Gastrocnemius medialis (tissue), 4 donors: Measurements from ENCODE around the gene PACS1. TPM values are rescaled to one million over a fixed set of nuclear protein-coding genes. Genes with fewer than 3 reads are reported as not detected.

Experiments used
- ATAC-seq, 2 donors: fragments of 150-250 bp; one replicate each; pipeline ENCODE4 v1.9.1; 2016
- DNase-seq, 2 donors: peaks; one replicate each; pipeline ENCODE4 v3.0.0-alpha.2; 2019
- H3K27ac ChIP-seq, 4 donors: fragments of 200-600 bp; sonication (generic); 1 replicate in 1 of 4; 2 replicates in 3 of 4; pipeline ENCODE4 v1.5.1; 2016 to 2018; ENCODE audit warnings: mild to moderate bottlenecking in 2 of 4, moderate library complexity in 1 of 4
- H3K27me3 ChIP-seq, 3 donors: fragments of 200-600 bp; sonication (generic) in 2 of 3; 1 replicate in 1 of 3; 2 replicates in 2 of 3; pipeline versions ENCODE4 v1.5.1 to v1.6.0; 2016 to 2019; ENCODE audit warnings: mild to moderate bottlenecking in 1 of 3, moderate library complexity in 1 of 3
- H3K36me3 ChIP-seq, 2 donors: fragments of 200-600 bp; sonication (generic) in 1 of 2; one replicate each; pipeline ENCODE4 v1.5.1; 2017 to 2018
- H3K4me1 ChIP-seq, 2 donors: fragments of 200-600 bp; sonication (generic) in 1 of 2; one replicate each; pipeline ENCODE4 v1.5.1; 2016 to 2017; ENCODE audit warnings: mild to moderate bottlenecking in 2 of 2
- H3K4me3 ChIP-seq, 4 donors: fragments of 200-600 bp; sonication (generic) in 3 of 4; 1 replicate in 1 of 4; 2 replicates in 3 of 4; pipeline ENCODE4 v1.5.1; 2016 to 2019; ENCODE audit warnings: mild to moderate bottlenecking in 2 of 4
- H3K9me3 ChIP-seq, 3 donors: fragments of 200-600 bp; sonication (generic) in 2 of 3; 1 replicate in 1 of 3; 2 replicates in 2 of 3; pipeline ENCODE4 v1.5.1; 2016 to 2019
- CTCF ChIP-seq, 5 experiments: fragments of 450-650 bp in 3 of 5; fragments of 200-600 bp in 2 of 5; sonication (generic) in 2 of 5; IDR thresholded peaks in 4 of 5; conservative IDR thresholded peaks in 1 of 5; 1 replicate in 4 of 5; 2 replicates in 1 of 5; pipeline ENCODE4 v1.5.1; 2016 to 2019; ENCODE audit warnings: antibody characterized with exemption in 5 of 5, mild to moderate bottlenecking in 3 of 5, moderate library complexity in 3 of 5
- POLR2A ChIP-seq, 2 donors: fragments of 450-650 bp; IDR thresholded peaks; one replicate each; pipeline ENCODE4 v1.6.1; 2017; ENCODE audit warnings: antibody characterized with exemption in 2 of 2, mild to moderate bottlenecking in 2 of 2, moderate library complexity in 2 of 2
- in situ Hi-C, 4 donors: fragments of 200-750 bp; cut with MboI; loops; one replicate each; pipeline versions ENCODE4 v1.15.0 to v1.8.0; 2017; ENCODE audit warnings: low sequenced_read_pairs in 4 of 4
- intact Hi-C: fragments of 100-400 bp; cut with DNase I; formaldehyde crosslinking; loops from one replicate; pipeline ENCODE4 v1.15.1; 2023; ENCODE audit warnings: low total_unique reads
- total RNA-seq, 4 donors: library from RNA; depleted of rRNA; stranded (reverse); fragments of >200 nt; gene quantifications; one replicate each; pipeline versions ENCODE4 v1.1.0 to v1.2.3, GENCODE V29; 2016

PACS1 gene
- total RNA-seq, 4 donors from 2014 or later, result 6.6 to 20.4 (median 16.9) TPM

- no peak for TF ChIP-seq CTCF (IDR thresholded peaks at IDR 0.05 in 4 of 5, conservative IDR thresholded peaks at IDR 0.05 in 1 of 5)
- H3K4me3 ChIP-seq, result no peak overlapping the region
- no peaks in the 10 kb centered on the region for H3K27me3 ChIP-seq
- intact Hi-C loops, result no loop called here
- ATAC-seq (no peak), DNase-seq (no peak)
- H3K9me3 ChIP-seq, result no peaks in the 10 kb centered on the region
- no peak overlapping the region for H3K27ac ChIP-seq
- H3K4me1 ChIP-seq, result peaks cover 17 to 31% of the 10 kb centered on the region in 2 donors
- in situ Hi-C loops, result loop anchor here in 1 of 4 donors (10.0 kb wide), 1 partner anchor 60 kb away; no protein-coding TSS in a partner anchor
- H3K36me3 ChIP-seq, result peaks cover 0 to 6% of the 10 kb centered on the region in 2 donors
Measured at GRCh38 chr11:66284526-66285078, 214.5 kb downstream of the PACS1 start.

- in situ Hi-C loops (loop anchor here in 1 of 4 donors (10.0 kb wide), 1 partner anchor 61 kb away; no protein-coding TSS in a partner anchor), intact Hi-C loops (no loop called here)
- peaks cover 24 to 38% of the 10 kb centered on the region in 2 donors for H3K4me1 ChIP-seq
- no peaks in the 10 kb centered on the region for H3K27me3 ChIP-seq
- DNase-seq (no peak), ATAC-seq (no peak)
- no peak overlapping the region for H3K4me3 ChIP-seq
- TF ChIP-seq CTCF (IDR thresholded peaks at IDR 0.05 in 4 of 5, conservative IDR thresholded peaks at IDR 0.05 in 1 of 5) (no peak), POLR2A (IDR thresholded peaks at IDR 0.05) (no peak)
- no peaks in the 10 kb centered on the region for H3K9me3 ChIP-seq
- H3K36me3 ChIP-seq, result peaks cover 0 to 6% of the 10 kb centered on the region in 2 donors
- H3K27ac ChIP-seq, result no peak overlapping the region
Measured at GRCh38 chr11:66285250-66285947, 215.3 kb downstream of the PACS1 start.

- TF ChIP-seq POLR2A (IDR thresholded peaks at IDR 0.05), result no peak
- TF ChIP-seq CTCF (IDR thresholded peaks at IDR 0.05 in 4 of 5, conservative IDR thresholded peaks at IDR 0.05 in 1 of 5), result no peak
- Histone ChIP-seq H3K27me3 (peaks cover 3 to 5% (median 5%) of the 10 kb centered on the region in 3 donors), H3K4me1 (peaks cover 24 to 42% of the 10 kb centered on the region in 2 donors), H3K27ac (no peak overlapping the region), H3K9me3 (no peaks in the 10 kb centered on the region), H3K36me3 (peaks cover 0 to 6% of the 10 kb centered on the region in 2 donors), H3K4me3 (no peak overlapping the region)
- intact Hi-C loops, result no loop called here
- in situ Hi-C loops, result loop anchor here in 1 of 4 donors (10.0 kb wide), 1 partner anchor 62 kb away; no protein-coding TSS in a partner anchor
- no peak for ATAC-seq
- no peak for DNase-seq
Measured at GRCh38 chr11:66286699-66287098, 216.6 kb downstream of the PACS1 start.

DNA sequence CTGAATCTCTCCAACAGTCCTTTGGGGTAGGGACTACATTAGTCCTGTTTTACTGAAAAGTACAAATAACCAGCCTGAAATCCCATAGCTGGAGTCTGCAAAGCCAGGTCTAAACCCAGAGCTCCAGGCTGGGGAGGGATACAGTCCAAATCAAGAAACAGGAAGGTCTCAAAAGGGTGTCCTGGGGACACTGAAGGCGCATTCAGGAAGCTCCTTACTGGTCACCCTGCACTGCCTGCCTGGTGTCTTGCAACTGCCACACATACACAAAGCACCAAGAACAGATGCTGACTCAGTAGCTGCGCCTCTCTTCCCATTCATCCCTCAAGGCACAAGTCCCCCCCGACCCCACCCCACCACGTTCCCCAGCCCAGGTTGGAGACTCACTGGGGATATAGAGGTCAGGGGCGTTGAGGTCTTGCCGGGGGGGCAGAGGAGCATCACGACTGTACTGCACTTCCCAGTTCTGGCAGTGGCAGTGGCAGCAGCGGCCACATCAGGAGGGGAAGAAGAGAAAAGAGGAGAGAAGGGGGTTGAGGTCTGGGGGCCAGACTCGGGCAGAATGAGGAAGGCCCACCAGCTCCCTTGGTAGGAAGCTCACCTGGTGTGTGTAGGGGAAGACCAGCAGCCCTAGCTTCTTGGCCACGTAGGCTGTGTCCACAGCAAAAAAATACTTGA is 217.3 kb downstream of the PACS1 start:
- H3K4me3 ChIP-seq, result peak overlapping the region in 1 of 4 donors; percentile 87
- H3K27ac ChIP-seq, result no peak overlapping the region
- ATAC-seq, result no peak
- H3K36me3 ChIP-seq, result peaks cover 0 to 6% of the 10 kb centered on the region in 2 donors
- TF ChIP-seq POLR2A (IDR thresholded peaks at IDR 0.05), result no peak
- no peak for TF ChIP-seq CTCF (IDR thresholded peaks at IDR 0.05 in 4 of 5, conservative IDR thresholded peaks at IDR 0.05 in 1 of 5)
- H3K4me1 ChIP-seq, result peaks cover 24 to 42% of the 10 kb centered on the region in 2 donors
- H3K9me3 ChIP-seq, result no peaks in the 10 kb centered on the region
- H3K27me3 ChIP-seq, result peaks cover 9 to 11% (median 10%) of the 10 kb centered on the region in 3 donors
- no peak for DNase-seq
- intact Hi-C loops, result no loop called here
- in situ Hi-C loops, result loop anchor here in 1 of 4 donors (10.0 kb wide), 1 partner anchor 63 kb away; no protein-coding TSS in a partner anchor
